NCI-H2171 treated with DMSO at 0.1 percent for 48 hours (cell line): ENCODE measurements around the gene DHX40.
"Not testable (repeated sequence)": the region's sequence is repeated elsewhere in the genome, so short reads cannot be mapped to it uniquely, and the experiment has no call there.

Experiments
- DNase-seq: peaks from one replicate; lab custom pipeline; 2025; lab: John Stamatoyannopoulos, UW

DHX40 gene, protein sequence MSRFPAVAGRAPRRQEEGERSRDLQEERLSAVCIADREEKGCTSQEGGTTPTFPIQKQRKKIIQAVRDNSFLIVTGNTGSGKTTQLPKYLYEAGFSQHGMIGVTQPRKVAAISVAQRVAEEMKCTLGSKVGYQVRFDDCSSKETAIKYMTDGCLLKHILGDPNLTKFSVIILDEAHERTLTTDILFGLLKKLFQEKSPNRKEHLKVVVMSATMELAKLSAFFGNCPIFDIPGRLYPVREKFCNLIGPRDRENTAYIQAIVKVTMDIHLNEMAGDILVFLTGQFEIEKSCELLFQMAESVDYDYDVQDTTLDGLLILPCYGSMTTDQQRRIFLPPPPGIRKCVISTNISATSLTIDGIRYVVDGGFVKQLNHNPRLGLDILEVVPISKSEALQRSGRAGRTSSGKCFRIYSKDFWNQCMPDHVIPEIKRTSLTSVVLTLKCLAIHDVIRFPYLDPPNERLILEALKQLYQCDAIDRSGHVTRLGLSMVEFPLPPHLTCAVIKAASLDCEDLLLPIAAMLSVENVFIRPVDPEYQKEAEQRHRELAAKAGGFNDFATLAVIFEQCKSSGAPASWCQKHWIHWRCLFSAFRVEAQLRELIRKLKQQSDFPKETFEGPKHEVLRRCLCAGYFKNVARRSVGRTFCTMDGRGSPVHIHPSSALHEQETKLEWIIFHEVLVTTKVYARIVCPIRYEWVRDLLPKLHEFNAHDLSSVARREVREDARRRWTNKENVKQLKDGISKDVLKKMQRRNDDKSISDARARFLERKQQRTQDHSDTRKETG

DNA sequence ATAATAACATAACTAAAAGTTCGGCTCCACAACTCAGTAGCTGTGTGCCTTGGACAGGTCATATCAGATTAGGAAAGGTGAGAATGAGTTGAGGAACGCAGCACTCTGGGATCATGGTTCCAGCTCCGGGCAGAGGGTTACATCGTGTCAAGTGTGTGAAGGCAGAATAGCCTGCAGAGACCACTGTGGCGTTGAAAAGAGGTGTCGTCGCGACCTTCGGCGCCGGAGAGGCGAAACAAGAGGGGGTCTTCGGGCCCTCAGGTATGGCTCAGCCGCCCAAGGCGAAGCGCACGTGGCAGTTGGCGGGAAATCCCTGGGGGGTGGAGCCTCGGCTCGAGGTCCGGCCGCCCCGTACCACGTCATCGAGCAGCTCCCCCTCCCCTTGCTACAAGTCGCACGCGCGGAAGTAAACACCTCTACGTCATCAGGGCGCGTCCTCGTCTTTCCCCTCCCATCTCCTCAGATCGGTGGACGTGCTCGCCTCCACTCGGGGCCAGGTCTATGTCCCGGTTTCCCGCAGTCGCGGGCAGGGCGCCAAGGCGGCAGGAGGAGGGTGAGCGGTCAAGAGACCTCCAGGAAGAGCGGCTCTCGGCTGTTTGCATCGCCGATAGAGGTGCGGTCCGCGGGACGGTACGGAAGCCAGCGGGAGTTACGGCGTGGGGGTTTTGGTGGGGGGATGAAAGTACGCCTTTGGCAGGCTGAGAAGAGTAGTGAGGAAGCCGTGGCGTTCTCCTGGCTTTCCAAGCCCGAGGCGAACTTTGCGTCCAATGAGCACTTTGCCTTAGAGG is at the start of gene DHX40:
Gene DHX40, plus strand, starts transcription at position 440 of the 788 bp plus-strand sequence. Its CDS starts 62 bp downstream, at position 502.
- DNase-seq: peak; percentile 94

DNA sequence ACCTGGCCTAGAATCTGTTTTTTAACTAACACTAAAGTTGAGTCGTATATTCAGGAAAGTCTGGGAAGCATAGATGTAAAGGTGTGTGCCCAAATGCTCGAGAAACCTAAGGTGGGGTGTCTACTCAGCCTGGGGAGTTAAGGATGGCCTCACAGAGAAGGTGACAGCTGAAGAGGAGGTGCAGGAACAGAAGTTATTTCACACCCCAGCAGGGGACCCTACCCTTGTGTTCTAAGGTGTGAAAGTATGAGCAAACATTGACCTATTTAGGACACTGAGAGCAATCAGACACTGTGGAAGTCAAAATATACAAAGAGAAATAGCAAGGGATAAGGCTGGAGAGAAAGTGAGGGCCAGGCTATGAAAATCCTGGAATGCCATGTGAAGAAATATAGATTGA is 49.0 kb upstream of the DHX40 start:
- no peak for DNase-seq

DNA sequence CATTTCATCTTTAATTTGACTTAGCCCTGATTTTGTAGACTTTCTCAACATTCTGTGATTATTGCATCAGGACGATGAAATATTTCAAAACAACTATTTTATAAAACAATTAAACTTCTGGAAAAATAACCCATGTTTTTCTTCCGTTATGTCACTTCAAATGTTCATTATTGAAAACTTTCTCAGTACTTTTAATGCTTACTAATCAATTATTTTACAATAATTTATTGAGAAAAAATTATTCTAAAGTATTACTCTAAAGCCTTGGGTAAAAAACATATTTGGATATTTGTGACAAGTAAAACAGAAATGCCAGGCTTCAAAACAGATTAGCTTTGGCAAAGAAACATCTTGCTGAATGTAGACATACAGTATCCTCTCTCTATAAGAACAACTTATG is 46.3 kb upstream of the DHX40 start:
- DNase-seq: no peak

DNA sequence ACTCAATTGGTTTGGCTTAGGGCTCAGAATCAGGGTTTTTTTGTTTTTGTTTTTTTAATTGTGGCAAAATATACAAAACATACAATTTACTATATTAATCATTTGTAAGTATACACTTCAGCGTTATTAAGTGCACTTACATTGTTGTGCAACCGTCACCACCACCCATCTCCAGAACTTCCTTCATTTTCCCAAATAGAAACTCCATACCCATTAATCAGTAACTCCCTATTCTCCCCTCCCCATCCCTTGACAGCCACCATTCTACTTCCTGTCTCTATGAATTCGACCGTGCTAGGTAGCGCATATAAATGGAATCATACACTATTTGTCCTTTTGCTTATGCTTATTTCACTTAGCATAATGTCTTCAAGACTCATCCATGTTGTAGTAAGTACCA is 45.2 kb upstream of the DHX40 start:
- no peak for DNase-seq

DNA sequence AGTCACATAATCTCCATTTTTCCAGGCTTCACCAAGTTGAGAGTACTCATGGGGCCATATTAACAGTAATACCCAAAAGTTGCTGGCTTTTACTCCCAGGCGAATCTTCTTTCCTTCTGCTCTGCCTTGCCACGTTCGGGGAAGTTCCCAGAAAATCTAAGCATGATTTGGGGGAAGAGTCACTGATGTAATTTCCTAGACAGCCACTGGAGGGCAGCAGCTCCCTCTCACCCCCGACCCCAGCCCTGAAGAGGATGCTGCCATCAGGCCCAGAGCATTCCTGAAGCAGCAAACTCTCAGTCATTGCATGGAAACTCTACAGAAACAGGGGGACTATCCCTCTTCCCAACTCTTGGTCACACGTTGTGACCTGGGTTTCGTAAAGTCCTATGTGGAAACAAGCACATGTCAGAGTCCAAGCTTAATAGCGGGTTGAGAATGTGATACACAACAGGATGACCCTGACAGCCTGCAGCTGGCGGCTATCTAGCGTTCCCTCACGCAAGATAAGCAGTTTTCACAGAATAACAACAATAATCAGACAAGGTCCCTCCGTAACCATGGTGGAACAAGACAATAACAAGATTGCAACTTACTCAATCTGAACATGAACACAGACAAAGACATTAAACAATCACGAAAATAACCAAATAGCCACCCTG is 43.8 kb upstream of the DHX40 start:
- DNase-seq: peak; percentile 56

DNA sequence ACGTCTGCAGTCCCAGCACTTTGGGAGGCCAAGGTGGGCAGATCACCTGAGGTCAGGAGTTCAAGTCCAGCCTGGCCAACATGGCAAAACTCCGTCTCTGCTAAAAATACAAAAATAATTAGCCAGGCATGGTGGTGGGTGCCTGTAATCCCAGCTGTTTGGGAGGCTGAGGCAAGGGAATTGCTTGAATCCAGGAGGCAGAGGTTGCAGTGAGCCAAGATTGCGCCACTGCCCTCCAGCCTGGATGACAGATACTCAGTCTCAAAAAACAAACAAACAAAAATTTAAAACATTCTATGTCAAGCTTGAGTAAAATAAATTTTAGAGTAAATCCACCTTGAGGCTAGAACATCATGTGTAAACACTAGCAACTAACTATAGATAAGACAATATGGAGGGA is 40.5 kb upstream of the DHX40 start:
- DNase-seq: not testable (repeated sequence)

DNA sequence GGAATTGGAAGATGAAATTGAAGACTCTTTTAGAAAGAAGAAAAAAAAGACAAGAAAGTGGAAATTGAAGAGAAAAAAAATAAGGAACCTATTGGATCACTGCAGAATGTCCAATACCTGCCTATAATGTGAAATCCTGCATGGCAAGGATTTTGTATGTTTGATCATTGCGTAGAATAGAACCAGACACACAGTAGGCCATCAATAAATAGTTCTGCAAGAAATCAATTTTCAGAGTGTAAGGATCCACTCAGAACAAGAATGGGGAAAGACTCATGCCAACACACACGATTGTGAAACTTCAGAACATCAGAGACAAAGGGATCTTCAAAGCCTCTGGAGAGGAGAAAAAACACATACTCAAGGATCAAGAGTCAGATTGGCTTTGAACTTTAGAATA is 39.7 kb upstream of the DHX40 start:
- no peak for DNase-seq

DNA sequence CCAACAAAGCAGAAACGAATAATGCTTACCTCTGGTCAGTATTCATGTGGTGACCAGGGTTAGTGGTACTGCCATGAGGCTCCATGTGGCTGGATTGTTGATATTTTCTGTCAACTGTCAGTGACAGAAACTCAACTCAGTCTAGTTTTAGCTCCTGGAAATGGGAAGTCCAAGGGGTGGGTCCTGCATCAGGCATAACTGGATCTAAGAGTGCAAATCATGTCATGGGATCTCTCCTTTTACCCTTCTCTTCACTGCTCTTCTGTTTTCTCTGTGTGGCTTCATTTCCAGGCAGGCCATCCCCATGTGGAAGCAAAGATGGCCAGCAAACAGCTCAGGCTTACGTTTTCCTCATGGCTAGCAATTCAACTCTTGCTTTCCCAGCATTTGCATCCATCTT is 39.0 kb upstream of the DHX40 start:
- DNase-seq: no peak

DNA sequence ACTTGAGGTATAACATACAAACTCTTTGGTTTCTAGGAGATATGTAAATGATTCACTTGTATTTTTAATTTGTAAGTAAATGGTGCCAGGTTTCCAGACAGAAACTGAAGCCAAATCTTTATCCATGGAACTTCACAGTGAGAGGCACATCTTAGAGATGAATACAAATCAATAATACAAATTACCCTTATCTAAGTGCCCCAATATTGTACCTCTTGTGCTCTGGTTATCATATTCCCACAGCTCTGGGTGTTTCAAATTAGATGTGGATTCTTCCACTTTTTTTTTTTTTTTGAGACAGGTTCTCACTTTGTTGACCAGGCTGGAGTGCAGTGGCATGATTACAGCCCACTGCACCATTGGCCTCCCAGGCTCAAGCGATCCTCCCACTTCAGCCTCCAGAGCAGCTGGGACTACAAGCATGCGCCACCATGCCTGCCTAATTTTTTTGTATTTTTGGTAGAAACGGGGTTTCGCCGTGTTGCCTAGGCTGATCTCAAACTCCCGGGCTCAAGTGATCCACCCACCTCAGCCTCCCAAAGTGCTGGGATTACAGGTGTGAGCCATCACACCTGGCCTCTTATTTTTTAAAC is 38.0 kb upstream of the DHX40 start:
- no peak for DNase-seq

DNA sequence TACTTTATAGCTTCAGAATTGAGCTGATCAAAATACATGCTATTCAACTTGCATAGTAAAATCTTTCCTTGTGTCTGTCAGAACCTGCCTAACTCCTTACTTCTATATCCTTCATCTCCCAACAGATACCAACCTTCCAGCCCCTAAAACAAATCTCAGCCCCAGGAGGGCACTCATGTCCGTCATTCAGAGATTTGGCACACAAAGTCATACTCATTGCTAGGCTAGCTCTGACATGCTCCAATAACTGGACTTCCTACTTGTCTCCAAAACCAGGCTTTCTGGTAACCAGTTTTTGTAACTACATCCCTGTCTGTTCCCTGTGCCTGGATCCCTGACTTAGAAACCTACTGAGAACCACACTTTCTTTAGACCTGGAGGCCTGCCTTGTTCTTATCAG is 37.5 kb upstream of the DHX40 start:
- DNase-seq: no peak

DNA sequence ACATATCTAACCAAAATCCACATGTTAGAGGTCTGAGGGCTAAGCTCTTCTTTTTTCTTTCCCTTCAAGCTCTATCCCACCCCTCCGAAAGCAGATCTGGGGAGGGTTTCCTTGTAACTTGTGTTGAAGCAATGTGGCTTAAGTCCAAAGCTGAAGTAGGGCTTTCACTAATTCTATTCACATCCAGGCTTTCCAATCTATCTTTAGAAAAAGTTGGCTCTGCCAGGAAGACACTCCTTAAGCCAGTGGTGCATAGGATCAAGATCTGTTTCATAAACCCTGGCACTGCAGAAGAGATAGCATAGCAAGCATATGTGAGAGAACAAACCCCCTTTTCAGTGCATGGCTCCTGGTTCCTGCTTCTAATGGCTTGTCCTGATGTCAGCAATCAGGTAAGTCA is 34.9 kb upstream of the DHX40 start:
- DNase-seq: no peak

DNA sequence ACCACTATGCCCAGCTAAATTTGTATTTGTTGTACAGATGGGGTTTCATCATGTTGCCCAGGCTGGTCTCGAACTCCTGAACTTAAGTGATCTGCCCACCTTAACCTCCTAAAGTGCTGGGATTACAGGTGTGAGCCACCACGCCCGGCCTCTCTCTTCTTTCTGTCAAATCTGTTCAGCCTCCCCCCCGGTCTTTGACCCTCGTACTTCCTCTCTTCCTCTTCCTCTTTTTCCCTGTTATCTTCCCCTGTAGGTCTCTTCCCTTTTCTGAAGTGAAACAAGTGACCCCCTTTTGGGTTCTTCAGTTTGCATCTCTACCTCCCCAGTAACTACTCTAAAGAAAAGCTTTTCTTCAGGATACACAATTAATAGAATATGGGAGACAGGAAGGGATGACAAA is 31.7 kb upstream of the DHX40 start:
- DNase-seq: no peak

DNA sequence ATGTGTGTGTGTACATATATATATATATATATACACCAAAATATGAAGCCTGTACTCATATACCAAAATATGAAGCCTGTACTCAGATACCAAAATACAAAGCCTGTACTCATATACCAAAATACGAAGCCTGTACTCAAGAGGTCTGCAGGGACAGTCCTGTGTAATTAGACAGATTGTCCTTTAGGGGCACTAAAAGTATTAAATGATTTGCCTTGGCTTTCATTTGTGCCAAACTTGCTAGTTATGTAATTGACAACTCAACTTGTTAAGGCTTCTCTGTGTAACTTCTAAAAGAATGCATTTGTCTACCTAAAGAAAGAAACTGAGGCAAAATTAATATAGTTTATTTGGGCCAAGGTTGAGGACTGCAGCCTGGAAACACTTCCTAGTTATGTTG is 30.8 kb upstream of the DHX40 start:
- DNase-seq: peak; percentile 27

DNA sequence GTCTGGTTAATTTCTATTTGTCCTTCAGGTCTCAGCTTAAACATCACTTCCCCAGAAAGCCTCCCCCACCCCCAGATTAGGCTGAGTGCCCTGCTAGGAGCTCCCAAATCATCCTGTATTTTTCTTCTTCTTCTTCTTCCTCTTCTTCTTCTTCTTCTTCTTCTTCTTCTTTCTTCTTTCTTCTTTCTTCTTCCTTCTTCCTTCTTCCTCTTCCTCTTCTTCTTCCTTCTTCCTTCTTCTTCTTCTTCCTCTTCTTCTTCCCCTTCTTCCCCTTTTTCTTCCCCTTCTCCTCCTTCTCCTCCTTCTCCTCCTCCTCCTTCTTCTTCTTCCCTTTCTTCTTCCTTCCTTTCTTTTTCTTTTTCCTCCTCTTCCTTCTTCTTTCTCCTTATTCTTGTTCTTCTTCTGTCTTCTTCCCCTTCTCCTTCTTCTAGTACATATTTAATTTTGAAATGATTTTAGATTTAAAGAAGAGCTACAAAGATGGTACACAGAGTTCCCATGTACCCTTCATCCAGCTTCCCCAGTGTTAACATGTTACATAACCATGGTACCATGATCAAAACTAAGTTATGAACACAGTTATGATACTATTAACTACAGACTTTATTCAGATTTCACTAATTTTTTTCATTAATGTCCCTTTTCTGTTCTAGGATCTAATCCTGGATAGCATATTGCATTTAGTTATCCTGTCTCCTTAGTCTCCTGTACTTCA is 27.1 kb upstream of the DHX40 start:
- DNase-seq: no peak

DNA sequence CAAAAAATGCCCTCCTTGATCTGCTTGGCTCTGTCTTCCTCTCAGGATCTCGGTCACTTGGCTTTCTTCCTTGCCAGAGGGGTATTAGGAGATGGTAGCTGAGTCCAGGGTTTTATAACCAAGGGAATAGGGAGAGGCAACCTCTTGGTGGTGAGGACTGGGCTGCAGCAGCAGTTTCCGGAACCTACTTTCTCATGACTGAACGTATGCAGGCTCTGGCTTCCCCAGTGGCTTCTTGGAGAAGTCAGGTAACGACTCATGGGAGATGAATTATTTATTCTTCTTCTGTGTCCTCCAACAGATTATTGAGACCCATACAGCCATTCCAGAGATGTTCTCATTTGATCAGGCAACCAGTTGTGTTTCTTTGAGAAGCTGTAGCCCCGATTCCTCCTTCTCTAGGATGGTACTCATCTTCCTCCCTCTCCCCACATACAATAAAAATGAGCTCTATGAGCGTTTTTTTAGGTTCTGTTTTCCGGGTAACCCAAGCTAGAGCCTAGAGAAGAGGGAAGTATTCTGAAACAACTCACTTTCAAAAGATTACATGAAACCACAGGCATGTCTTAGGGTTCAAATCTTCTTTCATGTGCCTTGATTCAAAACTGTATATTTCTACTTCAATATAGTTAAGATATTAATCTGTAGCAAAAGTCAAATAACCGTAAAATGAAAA is 22.3 kb upstream of the DHX40 start:
- DNase-seq: no peak

DNA sequence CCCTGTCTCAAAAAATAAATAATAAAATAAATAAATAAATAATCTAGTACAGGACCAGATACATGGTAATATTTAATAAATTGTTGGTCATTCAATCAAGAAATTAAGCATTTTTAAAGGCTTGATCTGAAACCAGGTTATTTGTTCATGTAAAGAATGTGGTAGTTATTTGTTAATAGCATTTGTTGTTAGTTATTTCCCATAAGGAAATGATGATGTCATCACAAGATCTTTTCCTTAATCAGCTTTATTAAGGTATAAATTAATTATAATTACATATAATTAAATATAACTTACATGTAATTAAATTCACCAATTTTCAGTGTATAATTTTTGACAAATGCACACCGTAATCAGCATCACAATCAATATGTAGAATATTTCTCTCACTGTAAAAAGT is 19.5 kb upstream of the DHX40 start:
- no peak for DNase-seq

DNA sequence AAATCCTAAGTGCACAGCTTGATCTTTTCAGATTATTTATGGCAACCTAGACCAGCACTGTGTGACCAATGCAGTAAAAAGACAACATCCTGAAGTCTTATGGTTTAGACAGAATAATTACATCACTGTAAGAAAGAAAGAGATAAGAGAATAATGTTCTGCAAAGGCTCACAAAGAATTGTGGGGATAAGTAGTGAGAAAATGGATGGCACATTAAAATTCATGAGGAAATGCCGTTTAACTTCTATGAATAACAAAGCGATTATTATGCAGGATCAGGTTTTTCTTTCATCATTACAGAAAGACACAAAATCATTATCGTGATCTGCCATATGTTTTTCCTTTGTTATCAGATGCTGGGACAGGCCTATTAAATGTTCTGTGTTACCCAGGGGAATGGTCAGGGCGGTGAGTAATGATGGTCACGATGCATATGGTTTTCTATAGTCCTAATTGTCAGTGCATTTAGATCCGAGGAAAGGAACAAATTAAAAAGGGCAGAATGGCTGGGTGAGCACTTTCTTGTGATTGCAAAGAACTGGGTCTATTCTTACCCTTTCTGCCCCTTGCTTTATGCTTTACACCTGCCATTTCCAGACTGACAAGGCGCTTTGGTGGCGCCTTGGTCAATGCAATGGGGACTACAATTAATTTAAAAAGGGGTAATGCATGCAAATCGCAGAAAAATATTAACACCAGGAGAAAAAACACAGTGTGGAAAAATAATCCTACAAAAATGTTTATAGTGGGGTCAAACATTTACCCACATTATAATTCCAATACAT is 18.1 kb upstream of the DHX40 start:
- DNase-seq: peak; percentile 78

DNA sequence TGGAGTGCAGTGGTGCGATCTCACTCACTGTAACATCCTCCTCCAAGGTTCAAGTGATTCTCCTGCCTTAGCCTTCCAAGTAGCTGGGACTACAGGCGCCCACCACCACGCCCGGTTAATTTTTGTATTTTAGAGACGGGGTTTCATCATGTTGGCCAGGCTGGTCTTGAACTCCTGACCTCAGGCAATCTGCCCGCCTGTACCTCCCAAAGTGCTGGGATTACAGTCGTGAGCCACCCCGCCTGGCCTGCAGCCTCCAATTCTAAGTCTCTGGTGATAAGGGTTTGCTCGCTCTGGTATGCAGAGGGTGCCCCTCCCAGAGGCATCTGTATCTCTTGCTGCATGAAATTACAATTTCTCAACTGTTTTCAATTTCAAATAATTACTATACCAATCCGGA is 16.4 kb upstream of the DHX40 start:
- DNase-seq: not testable (repeated sequence)

DNA sequence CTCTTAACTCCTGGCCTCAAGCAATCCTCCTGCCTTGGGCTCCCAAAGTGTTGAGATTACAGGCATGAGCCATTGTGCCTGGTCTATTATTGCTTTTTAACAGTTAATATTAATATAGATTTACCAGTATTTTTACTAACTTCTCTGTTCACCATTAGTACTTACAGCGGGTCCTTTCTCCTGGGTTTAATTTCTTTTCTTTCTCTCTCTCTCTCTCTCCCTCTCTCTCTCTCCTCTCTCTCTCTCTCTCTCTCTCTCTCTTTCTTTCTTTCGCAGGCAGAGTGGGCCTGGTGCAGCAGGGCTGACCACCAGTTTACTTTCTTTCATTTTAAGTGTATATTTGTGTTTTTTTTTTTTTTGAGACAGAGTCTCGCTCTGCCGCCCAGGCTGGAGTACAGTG is 14.7 kb upstream of the DHX40 start:
- no peak for DNase-seq

DNA sequence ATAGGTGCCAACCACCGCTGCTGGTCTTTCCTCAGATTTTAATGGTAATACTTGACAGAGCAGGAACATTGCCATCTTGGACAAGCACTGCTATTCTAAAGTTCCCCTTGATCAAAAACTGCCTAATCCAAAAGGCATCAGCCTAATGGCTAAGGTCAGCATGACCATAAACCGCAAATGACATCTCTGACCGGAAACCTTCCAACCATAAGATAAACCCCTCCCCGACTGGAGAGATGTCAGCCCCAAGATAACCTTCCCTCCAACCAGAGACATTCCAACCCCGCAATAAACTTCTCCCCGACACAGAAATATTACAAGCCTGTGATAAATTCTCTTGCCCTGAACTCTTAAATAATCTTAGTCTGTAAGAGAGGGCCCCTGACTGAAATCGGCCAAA is 7.4 kb upstream of the DHX40 start:
- no peak for DNase-seq
